Stimulated activated CD4-positive, alpha-beta T cell treated with anti-CD3 and anti-CD28 coated beads, Interleukin-2, amount 100 ng/mL, for 48 hours (primary cell): ENCODE measurements around the gene SLC15A1.
"Not testable (repeated sequence)": the region's sequence is repeated elsewhere in the genome, so short reads cannot be mapped to it uniquely, and the experiment has no call there.

Experiments
- DNase-seq, 2 donors: peaks; one replicate each; pipeline ENCODE4 v3.0.0-alpha.2; 2020

Gene SLC15A1

DNA sequence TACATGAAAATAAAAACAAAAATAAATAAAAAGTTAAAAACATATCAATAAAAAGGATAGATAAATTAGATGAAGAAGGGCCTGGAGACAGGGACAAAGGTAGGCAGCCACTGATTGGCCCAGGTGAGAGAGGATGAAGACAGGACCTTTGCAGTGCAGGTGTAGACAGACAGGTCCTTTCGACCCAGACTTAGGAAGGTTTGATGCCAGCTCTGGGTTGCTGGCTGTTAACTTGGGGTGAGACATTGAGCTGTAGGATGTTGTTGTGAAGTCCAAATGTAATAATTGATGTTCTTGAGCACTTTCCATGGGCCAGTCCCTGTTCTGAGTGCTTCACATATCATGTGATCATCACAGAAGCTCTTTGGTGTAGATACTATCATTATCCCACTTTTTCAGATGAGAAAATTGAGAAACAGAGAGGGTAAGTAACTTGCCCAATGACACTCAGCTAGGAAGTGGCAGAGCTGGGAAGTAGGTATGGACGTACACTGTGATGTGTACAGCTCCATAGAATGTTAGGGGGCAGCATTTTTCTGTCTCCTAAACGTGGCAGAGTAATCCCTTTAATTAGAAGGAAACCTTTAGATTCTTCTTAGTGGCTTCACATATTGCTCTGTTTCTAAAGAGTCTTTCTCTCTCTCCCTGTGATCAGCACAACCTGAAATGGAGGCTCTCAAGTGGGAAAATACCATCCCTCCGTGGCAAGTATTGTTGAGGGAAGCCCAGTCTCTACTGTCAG, 99.6 kb downstream of the SLC15A1 start:
- no peak for DNase-seq

DNA sequence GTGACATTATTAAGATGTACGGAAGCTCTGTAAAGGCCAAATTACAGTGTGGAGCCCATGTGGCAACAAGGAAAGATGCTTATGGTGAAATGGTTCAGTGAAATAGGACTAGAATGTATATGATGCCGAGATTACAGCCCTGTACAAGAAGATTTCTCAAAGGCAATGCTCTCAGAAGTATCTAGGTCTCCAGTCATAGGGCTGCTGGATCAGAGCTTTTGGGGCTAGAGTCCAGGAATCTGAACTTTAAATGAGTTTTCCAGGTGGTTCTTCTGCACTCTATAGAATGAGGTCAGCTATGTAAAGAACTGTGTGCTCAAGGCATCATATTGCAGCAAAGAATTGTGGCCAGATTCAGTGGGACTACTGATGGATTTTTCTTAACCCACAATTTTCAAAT, 100.2 kb downstream of the SLC15A1 start:
- no peak for DNase-seq

DNA sequence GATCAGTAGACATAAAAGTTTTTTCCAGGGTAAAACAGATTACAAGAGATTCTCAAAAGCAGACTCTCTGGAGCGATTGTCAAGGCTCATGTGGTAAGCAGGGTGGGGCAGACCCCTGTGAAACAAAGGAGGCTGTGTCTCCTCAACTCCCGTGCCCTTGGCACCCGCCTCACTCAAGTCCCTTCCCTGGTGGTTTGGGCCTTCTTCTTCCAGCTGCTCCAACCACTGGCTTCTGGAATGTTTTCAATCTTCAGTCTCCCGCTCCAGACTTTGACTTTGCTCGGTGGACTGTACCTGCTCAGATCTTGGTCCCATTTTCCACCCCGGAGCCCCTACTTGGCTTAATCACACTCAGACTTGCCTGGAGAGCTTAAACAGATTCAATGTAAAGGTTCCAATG, 100.7 kb downstream of the SLC15A1 start:
- no peak for DNase-seq

DNA sequence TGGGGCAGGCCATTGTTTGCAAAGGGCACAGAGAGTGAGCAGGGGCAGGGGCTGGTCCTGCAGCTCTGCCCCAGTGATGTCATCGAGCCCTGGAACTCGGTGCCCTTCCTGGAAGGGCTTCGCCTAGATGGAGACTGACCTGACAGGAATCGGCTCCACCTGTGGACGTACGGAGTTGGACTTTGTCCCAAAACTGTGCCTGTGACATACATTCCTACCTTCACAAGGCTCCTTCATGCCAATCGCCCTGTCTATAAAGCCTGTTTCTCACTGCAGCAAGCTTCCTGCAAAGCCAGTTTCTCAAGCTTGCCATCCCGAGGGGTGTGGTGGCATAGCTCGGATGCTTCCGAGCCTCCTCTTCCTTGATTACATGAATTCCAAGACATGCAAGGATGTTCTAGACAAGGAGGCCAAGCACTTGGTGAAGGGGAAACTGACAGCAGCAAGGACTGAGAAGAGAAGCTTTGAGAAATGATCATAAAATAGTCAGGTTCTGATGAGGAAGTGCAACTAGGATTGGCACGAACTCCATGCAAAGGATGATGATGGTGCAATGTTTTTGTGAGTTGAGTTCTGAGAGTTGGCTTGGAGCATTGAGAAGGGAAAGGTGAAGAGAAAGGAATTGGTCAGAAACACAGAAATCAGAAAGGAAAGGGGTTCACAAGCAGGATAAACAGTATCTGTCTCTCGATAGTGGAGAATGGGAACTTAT, 101.9 kb downstream of the SLC15A1 start:
- DNase-seq, result no peak

DNA sequence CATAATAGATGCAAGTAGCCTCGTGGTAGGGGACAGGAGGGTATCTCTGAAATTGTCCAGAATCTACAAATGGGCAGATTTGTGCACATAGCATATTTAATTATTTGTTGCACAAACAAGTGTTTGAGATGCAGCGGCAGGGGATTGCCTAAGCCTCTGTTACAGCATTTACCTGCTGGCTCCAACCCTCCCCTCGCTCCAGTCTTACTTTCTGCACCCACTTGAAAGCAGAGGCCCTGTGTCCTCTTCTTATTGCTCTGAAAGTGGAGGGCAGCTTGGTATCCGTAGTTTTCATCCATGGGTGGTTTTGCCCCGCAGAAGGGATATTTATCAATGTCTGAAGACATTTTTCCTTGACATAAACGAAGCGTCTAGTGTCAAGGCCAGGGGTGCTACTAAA, 102.6 kb downstream of the SLC15A1 start:
- no peak for DNase-seq

DNA sequence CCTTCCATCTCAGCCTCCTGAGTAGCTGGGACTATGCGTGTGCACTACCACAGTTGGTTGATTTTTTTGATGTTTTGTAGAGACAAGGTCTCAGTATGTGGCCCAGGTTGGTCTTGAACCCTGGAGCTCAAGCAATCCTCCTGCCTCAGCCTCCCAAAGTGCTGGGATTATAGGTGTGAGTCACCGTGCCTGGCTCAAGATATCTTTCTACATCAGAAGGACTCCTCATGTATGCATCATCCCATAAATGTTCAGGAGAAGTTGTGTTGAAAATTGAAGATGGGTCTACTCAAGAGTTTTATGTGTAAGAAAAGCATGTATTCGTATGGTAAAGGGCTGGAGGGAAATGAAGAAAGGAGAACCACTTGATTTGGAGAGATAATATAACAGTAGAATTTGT, 103.8 kb downstream of the SLC15A1 start:
- DNase-seq, result no peak

DNA sequence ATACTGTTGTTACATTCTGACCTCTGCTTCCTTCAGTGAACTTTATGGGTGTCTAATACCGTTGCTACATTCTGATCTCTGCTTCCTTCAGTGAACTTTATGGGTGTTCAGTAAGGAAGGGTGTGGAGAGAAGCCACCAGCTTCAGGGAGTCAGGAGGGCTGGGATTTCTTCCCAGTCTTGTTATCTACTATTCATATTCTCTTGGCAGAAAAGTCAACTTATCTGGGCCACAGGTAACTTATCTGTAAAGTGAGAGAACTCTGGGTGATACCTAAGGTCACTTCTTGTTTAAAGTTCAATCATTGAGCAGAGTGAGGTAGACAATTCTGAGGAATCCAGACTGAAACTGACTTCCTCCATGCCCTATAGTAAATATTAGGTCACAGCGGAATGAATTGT, 104.3 kb downstream of the SLC15A1 start:
- no peak for DNase-seq

DNA sequence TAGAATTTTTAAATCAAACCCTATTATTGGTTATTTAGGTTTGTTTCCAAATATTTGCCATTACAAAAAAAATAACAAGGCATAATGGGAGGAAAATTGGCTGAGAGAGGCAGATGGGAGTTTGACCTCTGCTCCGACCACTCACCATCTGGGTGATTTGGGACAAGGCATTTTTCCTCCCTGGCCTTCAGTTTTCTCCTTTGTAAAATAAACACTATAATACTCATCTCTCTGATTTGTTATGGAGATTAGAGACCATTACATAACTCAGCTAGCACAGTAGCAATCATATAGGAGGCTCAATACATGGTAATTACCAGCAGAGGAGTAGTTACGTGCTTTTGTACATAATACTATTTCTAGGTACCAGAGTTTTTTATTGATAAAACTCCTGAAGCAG, 105.4 kb downstream of the SLC15A1 start:
- DNase-seq, result no peak

DNA sequence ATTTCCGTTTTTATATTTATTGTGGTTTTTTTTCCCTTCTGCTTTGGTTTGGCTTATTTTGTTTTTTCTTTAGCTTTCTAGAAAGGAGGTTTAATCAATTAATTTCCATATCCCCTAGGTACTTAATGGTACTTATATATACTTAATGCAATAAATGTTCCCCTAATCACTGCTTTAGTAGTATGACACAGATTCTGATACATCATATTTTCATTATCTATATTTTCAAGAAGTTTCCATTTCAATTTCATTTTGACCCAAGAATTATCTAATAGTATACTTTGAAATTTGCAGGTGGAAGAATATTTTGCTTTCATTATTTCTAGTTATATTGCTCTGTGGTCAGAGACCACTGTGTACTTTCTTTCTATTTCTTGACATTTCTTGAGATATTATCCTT, 109.0 kb downstream of the SLC15A1 start:
- DNase-seq, result no peak

DNA sequence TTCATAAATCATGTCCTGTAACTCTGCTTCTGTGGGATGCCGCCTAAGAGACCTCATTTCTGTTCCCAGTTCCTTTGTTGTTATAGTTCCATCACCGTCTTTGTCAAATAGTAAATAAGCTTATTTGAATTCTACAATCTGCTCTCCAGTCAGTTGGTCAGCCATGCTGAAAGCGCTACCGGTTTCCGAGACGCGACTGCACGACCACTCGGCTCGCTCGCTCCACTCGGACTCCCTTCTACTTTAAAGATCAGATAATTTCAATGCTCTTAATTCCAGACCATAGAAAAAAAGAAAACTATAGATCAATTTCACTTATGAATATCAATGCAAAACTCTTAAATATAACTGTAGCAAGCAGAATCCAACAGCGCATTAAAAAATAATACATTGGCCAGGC, 111.4 kb downstream of the SLC15A1 start:
- no peak for DNase-seq

DNA sequence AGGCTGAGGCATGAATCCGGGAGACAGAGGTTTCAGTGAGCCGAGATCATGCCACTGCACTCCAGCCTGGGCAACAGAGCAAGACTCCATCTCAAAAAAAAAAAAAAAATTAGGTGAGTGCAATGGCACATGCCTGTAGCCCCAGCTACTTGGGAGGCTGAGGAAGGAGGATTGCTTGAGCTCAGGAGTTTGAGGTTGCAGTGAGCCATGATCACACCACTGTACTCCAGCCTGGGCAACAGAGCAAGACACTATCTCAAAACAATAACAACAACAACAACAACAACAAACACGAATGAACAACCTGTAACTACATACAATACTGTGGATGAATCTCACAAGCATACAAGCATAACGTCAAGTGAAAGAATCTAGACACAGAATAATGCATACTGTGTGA, 112.7 kb downstream of the SLC15A1 start:
- DNase-seq, result not testable (repeated sequence)

DNA sequence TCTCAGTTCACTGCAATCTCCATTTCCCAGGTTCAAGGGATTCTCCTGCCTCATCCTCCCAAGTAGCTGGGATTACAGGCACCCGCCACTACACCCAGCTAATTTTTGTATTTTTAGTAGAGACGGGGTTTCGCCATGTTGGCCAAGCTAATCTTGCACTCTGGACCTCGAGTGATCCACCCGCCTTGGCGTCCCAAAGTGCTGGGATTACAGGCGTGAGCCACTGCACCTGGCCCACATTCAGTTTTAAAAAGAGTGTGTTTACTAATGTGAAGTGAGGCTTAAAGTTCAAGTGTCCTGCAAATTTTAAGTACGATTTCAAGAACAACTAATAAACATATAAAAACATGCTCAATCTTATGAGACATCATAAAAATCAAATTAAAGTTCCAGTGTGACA, 114.1 kb downstream of the SLC15A1 start:
- not testable (repeated sequence) for DNase-seq
